KMS-11 (cell line): Measurements from ENCODE around the gene PDE3B.
"Not testable (repeated sequence)": the region's sequence is repeated elsewhere in the genome, so short reads cannot be mapped to it uniquely, and the experiment has no call there.

ENCODE experiments used
- H2AFZ ChIP-seq: fragments of 200-600 bp; sonication (generic); 2 replicates; pipeline ENCODE4 v1.6.1; 2016; ENCODE audit warnings: antibody characterized with exemption, mixed run types, low read depth
- H3K27ac ChIP-seq: fragments of 200-600 bp; sonication (generic); 2 replicates; pipeline ENCODE4 v1.6.1; 2016; ENCODE audit warnings: mild to moderate bottlenecking, mixed run types
- H3K27me3 ChIP-seq: fragments of 200-600 bp; sonication (generic); 2 replicates; pipeline ENCODE4 v1.6.1; 2017; ENCODE audit warnings: mild to moderate bottlenecking, low read depth, mixed run types, moderate library complexity; ENCODE audit not compliant: insufficient read depth
- H3K36me3 ChIP-seq: fragments of 200-600 bp; sonication (generic); 2 replicates; pipeline ENCODE4 v1.6.1; 2017; ENCODE audit warnings: mild to moderate bottlenecking, mixed run types; ENCODE audit not compliant: insufficient read depth
- H3K4me1 ChIP-seq: fragments of 200-600 bp; sonication (generic); 2 replicates; pipeline ENCODE4 v1.6.1; 2016; ENCODE audit warnings: mild to moderate bottlenecking, low read depth, mixed run types; ENCODE audit not compliant: poor library complexity, severe bottlenecking
- H3K4me2 ChIP-seq: fragments of 200-600 bp; sonication (generic); 2 replicates; pipeline ENCODE4 v1.7.0; 2016; ENCODE audit warnings: mild to moderate bottlenecking, mixed run types
- H3K4me3 ChIP-seq: fragments of 200-600 bp; sonication (generic); IDR thresholded peaks from 2 replicates; pipeline ENCODE4 v1.6.1; 2017; ENCODE audit warnings: low read depth, low read length, mixed read lengths; ENCODE audit not compliant: insufficient read depth
- H3K79me2 ChIP-seq: fragments of 200-600 bp; sonication (generic); 2 replicates; pipeline ENCODE4 v1.6.1; 2016; ENCODE audit warnings: low read depth, mixed run types; ENCODE audit not compliant: insufficient read depth
- H3K9ac ChIP-seq: fragments of 200-600 bp; sonication (generic); 2 replicates; pipeline ENCODE4 v1.6.1; 2016; ENCODE audit warnings: mild to moderate bottlenecking, mixed run types
- H4K20me1 ChIP-seq: fragments of 200-600 bp; sonication (generic); 2 replicates; pipeline ENCODE4 v1.6.1; 2016; ENCODE audit warnings: mild to moderate bottlenecking, mixed run types; ENCODE audit not compliant: insufficient read depth
- CTCF ChIP-seq: fragments of 200-600 bp; sonication (generic); conservative IDR thresholded peaks from 2 replicates; pipeline ENCODE4 v1.6.1; 2017; ENCODE audit warnings: low read depth, mild to moderate bottlenecking, antibody characterized with exemption, low read length, moderate library complexity, mixed read lengths

The PDE3B gene

GRCh38 chr11:14705067-14705466, 61.5 kb downstream of the PDE3B start:
- no peak overlapping the region for H3K4me3 ChIP-seq
- H3K4me2 ChIP-seq = no peak overlapping the region
- no peaks in the 10 kb centered on the region for H3K27me3 ChIP-seq
- no peak overlapping the region for H2AFZ ChIP-seq
- no peak for TF ChIP-seq CTCF
- peaks cover 100% of the 10 kb centered on the region for H3K79me2 ChIP-seq
- no peaks in the 10 kb centered on the region for H3K36me3 ChIP-seq
- H4K20me1 ChIP-seq = peaks cover 15% of the 10 kb centered on the region; the same call in 1 of the 2 replicates
- H3K4me1 ChIP-seq = peaks cover 15% of the 10 kb centered on the region
- H3K9ac ChIP-seq = no peak overlapping the region
- H3K27ac ChIP-seq = no peak overlapping the region

- Histone ChIP-seq H2AFZ (no peak overlapping the region), H3K4me2 (no peak overlapping the region), H3K79me2 (peaks cover 63% of the 10 kb centered on the region), H3K4me1 (peaks cover 7% of the 10 kb centered on the region), H3K9ac (no peak overlapping the region), H4K20me1 (no peaks in the 10 kb centered on the region), H3K27ac (no peak overlapping the region), H3K27me3 (no peaks in the 10 kb centered on the region), H3K36me3 (no peaks in the 10 kb centered on the region), H3K4me3 (no peak overlapping the region)
- TF ChIP-seq CTCF = no peak
Observed at GRCh38 chr11:14713496-14714244, 70.1 kb downstream of the PDE3B start.

- H2AFZ ChIP-seq, H3K4me3 ChIP-seq, H4K20me1 ChIP-seq, H3K4me2 ChIP-seq, H3K36me3 ChIP-seq, H3K27me3 ChIP-seq, H3K27ac ChIP-seq, H3K9ac ChIP-seq, H3K4me1 ChIP-seq: not testable (repeated sequence)
- H3K79me2 ChIP-seq = peaks cover 43% of the 10 kb centered on the region
Observed at GRCh38 chr11:14715669-14716068, 72.1 kb downstream of the PDE3B start.

- Histone ChIP-seq H3K79me2 (peaks cover 47% of the 10 kb centered on the region; the same call in 1 of the 2 replicates), H2AFZ (no peak overlapping the region), H3K27me3 (no peaks in the 10 kb centered on the region), H4K20me1 (peaks cover 26% of the 10 kb centered on the region), H3K27ac (no peak overlapping the region), H3K9ac (no peak overlapping the region), H3K36me3 (no peaks in the 10 kb centered on the region), H3K4me3 (no peak overlapping the region), H3K4me2 (no peak overlapping the region), H3K4me1 (peaks cover 9% of the 10 kb centered on the region)
- TF ChIP-seq CTCF = no peak
Observed at GRCh38 chr11:14722496-14722895, 78.9 kb downstream of the PDE3B start.

GRCh38 chr11:14725150-14725549, 81.5 kb downstream of the PDE3B start:
- no peak overlapping the region for H3K9ac ChIP-seq
- H3K4me1 ChIP-seq = peaks cover 9% of the 10 kb centered on the region
- peaks cover 42% of the 10 kb centered on the region for H4K20me1 ChIP-seq
- H2AFZ ChIP-seq = no peak overlapping the region
- TF ChIP-seq CTCF = no peak
- no peak overlapping the region for H3K27ac ChIP-seq
- no peaks in the 10 kb centered on the region for H3K36me3 ChIP-seq
- no peak overlapping the region for H3K4me3 ChIP-seq
- H3K79me2 ChIP-seq = peaks cover 74% of the 10 kb centered on the region
- H3K27me3 ChIP-seq = no peaks in the 10 kb centered on the region
- H3K4me2 ChIP-seq = no peak overlapping the region
